ENCODE measurements around the gene TCEAL7. TPM values are rescaled to one million over a fixed set of nuclear protein-coding genes. Genes with fewer than 3 reads are reported as not detected.

The TCEAL7 gene
- total and polyA plus RNA-seq, 11 donors: 1.5 to 5.8 (median 3.1) TPM

DNA sequence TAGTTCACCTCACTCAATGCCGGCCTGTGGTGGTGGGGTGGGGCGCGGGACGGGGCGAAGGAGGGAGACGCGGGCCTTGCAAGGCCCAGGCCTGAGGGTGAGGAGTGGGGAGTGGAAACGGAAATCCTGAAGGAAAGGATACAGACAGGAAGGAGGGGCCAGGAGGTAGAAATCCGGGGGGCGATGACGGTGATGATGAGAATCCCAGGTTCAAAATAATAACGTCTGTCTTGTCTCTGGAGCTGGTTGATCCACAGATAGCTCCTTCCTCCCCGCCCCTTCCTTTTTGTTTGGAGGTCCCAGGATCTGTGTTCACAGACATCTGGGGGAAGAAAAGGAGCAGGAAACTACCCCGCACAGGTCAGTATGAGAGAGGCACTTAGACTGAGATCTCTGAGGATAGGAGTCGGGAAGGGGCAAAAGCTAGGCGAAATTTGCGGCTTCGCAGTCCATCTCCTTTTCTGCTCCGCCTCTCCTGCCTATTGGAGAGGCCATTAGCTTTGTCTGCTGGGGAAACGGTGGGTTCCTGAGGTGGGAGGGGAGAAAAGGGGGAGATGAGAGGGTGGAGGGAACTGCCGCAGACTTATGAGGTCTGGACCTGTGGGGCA is 746 bp downstream of the TCEAL7 start:
- intact Hi-C loops (cut with DNase I): no loop called here
- Histone ChIP-seq H3K4me1 (peaks cover 0 to 2% (median 0%) of the 10 kb centered on the region in 12 donors), H3K4me3 (peak overlapping the region in 11 of 12 donors; percentile 8 to 63 (median 44)), H3K9me3 (no peaks in the 10 kb centered on the region), H3K36me3 (peaks cover 0 to 4% (median 0%) of the 10 kb centered on the region in 9 donors), H3K27ac (peak overlapping the region in 2 of 12 donors; percentile 38 to 55), H3K27me3 (peaks cover 0 to 49% (median 0%) of the 10 kb centered on the region in 9 donors)
- TF ChIP-seq, protein P1, sequence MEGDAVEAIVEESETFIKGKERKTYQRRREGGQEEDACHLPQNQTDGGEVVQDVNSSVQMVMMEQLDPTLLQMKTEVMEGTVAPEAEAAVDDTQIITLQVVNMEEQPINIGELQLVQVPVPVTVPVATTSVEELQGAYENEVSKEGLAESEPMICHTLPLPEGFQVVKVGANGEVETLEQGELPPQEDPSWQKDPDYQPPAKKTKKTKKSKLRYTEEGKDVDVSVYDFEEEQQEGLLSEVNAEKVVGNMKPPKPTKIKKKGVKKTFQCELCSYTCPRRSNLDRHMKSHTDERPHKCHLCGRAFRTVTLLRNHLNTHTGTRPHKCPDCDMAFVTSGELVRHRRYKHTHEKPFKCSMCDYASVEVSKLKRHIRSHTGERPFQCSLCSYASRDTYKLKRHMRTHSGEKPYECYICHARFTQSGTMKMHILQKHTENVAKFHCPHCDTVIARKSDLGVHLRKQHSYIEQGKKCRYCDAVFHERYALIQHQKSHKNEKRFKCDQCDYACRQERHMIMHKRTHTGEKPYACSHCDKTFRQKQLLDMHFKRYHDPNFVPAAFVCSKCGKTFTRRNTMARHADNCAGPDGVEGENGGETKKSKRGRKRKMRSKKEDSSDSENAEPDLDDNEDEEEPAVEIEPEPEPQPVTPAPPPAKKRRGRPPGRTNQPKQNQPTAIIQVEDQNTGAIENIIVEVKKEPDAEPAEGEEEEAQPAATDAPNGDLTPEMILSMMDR (IDR thresholded peaks at IDR 0.05): no peak
- no peak for TF ChIP-seq POLR2A (IDR thresholded peaks at IDR 0.05)
- DNase-seq: no peak
- ATAC-seq: peak in 2 of 4 donors; percentile 52 to 62
- WGBS, 4 donors: 15 to 35% (median 25%) methylated on average over 21 of the region's 21 CpGs

DNA sequence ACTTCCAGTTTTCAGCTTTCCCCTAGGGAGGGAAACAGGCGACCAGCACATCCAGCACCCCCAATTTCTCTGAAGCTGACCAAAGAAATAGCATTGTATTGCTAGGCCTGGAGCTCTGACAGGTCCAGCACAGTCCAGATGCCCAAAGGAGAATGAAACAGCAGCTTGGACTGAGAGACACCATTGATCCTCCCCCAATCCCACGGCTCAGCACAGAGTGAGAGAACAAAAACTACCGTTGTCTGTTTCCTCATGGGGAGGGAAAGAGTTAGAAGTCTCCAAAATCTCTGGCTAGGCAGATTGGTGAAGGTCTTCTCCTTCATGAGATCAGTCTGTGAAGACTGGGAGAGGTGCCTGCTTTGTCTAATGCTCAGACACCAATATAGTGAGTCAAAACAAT is 8.6 kb downstream of the TCEAL7 start:
- intact Hi-C loops (cut with DNase I): no loop called here
- DNase-seq (no peak), ATAC-seq (no peak)
- Histone ChIP-seq H3K27me3 (peaks cover 0 to 31% (median 0%) of the 10 kb centered on the region in 9 donors), H3K27ac (no peak overlapping the region), H3K4me3 (no peak overlapping the region), H3K9me3 (no peaks in the 10 kb centered on the region), H3K36me3 (no peaks in the 10 kb centered on the region), H3K4me1 (no peaks in the 10 kb centered on the region)
- WGBS, 4 donors: 19 to 73% (median 45%) methylated on average over 3 of the region's 3 CpGs
- TF ChIP-seq POLR2A (IDR thresholded peaks at IDR 0.05): no peak
- TF ChIP-seq, protein P1 (IDR thresholded peaks at IDR 0.05): no peak

DNA sequence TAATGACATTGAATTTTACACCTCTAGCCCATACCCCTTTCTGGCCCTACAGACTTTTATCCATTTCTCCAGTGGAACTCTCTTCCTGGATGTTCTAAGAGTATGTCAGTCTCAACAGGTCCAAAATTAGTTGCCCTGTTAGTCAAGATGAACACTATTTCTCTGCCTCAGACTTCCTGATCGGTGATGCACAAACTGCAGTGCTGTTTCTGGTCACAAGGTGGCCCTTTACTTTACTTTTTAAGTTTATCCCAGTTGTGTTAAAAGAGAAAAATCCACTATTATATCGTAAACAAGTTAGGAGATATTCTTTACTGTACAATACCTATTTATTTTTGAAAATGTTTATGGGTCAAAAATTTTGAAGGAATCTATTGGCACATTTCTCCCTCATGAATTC is 13.1 kb downstream of the TCEAL7 start:
- Histone ChIP-seq H3K27me3 (peaks cover 0 to 45% (median 0%) of the 10 kb centered on the region in 9 donors), H3K27ac (no peak overlapping the region), H3K36me3 (no peaks in the 10 kb centered on the region), H3K4me1 (no peaks in the 10 kb centered on the region), H3K4me3 (no peak overlapping the region), H3K9me3 (no peaks in the 10 kb centered on the region)
- intact Hi-C loops (cut with DNase I): loop anchor here in 6 of 10 donors (2.0 to 5.0 kb wide), 2 partner anchors 122 to 124 kb away; no protein-coding TSS in a partner anchor
- ATAC-seq (peak in 1 of 4 donors; percentile 29), DNase-seq (no peak)
- WGBS, 4 donors: 2 to 29% (median 11%) methylated on average over 2 of the region's 2 CpGs
- no peak for TF ChIP-seq POLR2A (IDR thresholded peaks at IDR 0.05)
- TF ChIP-seq, protein P1 (IDR thresholded peaks at IDR 0.05): peak; percentile 50 to 73 (median 65)

DNA sequence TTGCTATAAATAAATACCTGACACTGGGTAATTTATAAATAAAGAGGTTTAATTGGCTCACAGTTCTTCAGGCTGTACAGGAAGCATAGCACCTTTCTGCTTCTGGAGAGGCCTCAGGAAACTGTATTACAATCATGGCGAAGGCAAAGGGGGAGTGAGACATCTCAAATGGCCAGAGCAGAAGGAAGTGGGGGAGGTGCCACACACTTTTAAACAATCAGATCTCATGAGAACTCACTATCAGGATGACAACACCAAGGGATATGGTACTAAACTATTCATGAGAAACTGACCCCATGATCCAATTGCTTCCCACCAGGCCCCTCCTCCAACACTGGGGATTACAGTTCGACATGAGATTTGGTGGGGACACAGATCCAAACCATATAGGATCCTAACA is 14.6 kb downstream of the TCEAL7 start:
- H3K36me3 ChIP-seq: no peaks in the 10 kb centered on the region
- H3K27ac ChIP-seq: no peak overlapping the region
- TF ChIP-seq, protein P1 (IDR thresholded peaks at IDR 0.05): no peak
- TF ChIP-seq POLR2A (IDR thresholded peaks at IDR 0.05): no peak
- WGBS, 4 donors: 45 to 56% (median 50%) methylated on average over 2 of the region's 2 CpGs
- no peaks in the 10 kb centered on the region for H3K9me3 ChIP-seq
- DNase-seq (no peak), ATAC-seq (peak in 1 of 4 donors; percentile 39)
- H3K4me1 ChIP-seq: no peaks in the 10 kb centered on the region
- no peak overlapping the region for H3K4me3 ChIP-seq
- H3K27me3 ChIP-seq: peaks cover 0 to 48% (median 0%) of the 10 kb centered on the region in 9 donors
- intact Hi-C loops (cut with DNase I): loop anchor here in 5 of 10 donors (1.0 to 5.0 kb wide), 3 partner anchors 120 to 123 kb away; no protein-coding TSS in a partner anchor

Data from heart left ventricle (tissue), 16 donors.